Inflammatory macrophage (primary cell): ENCODE measurements around the gene RSPO1.

Experiments used
- DNase-seq, 2 donors: peaks; one replicate each; pipeline ENCODE4 v3.0.0-alpha.2; 2020 to 2022

RSPO1 gene

DNA sequence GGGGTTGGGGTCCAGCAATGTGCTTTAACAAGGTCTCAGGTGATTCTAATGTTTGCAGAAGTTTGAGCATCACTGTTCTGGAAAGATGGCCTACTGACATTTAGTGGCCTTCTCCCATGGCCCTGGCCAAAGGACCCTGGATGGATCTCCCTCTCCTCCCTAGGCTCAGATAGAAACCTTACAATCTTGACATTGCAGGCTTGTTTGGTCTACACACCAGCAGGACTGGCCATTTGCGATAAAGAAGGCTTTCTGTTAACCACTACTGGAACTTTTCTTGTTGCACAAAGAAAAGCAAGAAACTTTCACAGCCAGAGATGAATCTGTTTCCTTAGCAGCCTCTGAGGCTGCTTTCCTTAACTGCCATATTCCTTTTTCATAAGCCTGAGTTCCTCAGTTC lies 71.7 kb downstream of the RSPO1 start:
- no peak for DNase-seq
